ENCODE measurements around the gene SLC35B3.

- no peak for TF ChIP-seq POLR2A (IDR thresholded peaks at IDR 0.05; ENCODE audit: low read depth, low read length)
- TF ChIP-seq POLR2AphosphoS5 (IDR thresholded peaks at IDR 0.05; ENCODE audit: low read depth, low read length) = no peak
These were observed 4.4 kb upstream of the SLC35B3 start for GRCh38 chr6:8439601-8440268.

Data from GM12892 (cell line).